GM12865 (cell line): ENCODE results near the gene OLFM3.
A peak's percentile ranks its signal among the peaks of the same experiment; 100 is the strongest.

ENCODE experiments used
- DNase-seq: peaks from one replicate; pipeline ENCODE4 v3.0.0; 2010; ENCODE audit warnings: low read depth
- H3K4me3 ChIP-seq: 2 replicates; pipeline ENCODE4 v1.5.1; 2011; ENCODE audit warnings: mild to moderate bottlenecking, low read depth, low read length, control low read depth
- TF ChIP-seq, protein P1 (sequence below): IDR thresholded peaks from 2 replicates; pipeline ENCODE4 v1.5.1; 2011; ENCODE audit warnings: low read length, control low read depth, low read depth, inconsistent platforms; ENCODE audit not compliant: insufficient read depth; ENCODE audit errors: missing control alignments

Gene OLFM3

DNA sequence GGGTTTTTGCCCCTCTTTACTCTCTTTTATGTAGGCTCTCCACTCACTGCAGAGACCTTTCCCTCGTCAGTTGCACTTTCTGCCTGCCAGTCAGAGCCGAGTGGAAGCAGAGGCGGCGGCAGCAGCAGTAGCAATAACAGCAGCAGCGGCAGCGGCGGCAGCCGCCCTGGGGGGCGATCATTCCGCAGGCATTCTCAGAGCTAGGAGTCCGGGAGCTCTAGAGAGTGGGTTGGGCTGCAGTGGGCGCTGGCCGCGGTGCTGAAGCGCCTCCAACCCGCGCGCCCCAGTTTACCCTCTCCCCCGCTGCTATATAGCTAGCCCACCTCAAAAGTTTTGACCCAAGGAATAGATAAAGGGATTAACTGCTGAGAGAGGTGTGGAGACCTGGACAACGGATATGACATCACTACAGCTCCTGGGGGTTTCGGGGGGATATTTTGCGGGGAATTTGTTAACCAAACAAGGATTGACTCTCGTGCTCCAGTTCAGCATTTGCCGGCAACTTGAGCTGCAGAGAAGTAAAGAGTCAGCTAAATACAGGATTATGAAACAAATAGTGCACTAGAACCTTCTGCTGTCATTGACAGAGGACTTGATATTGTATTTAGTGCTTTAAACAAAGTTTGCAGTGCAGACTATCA lies at the start of gene OLFM3:
Gene OLFM3, minus strand, starts transcription at position 102 of the 641 bp plus-strand sequence.
- TF ChIP-seq, protein P1, sequence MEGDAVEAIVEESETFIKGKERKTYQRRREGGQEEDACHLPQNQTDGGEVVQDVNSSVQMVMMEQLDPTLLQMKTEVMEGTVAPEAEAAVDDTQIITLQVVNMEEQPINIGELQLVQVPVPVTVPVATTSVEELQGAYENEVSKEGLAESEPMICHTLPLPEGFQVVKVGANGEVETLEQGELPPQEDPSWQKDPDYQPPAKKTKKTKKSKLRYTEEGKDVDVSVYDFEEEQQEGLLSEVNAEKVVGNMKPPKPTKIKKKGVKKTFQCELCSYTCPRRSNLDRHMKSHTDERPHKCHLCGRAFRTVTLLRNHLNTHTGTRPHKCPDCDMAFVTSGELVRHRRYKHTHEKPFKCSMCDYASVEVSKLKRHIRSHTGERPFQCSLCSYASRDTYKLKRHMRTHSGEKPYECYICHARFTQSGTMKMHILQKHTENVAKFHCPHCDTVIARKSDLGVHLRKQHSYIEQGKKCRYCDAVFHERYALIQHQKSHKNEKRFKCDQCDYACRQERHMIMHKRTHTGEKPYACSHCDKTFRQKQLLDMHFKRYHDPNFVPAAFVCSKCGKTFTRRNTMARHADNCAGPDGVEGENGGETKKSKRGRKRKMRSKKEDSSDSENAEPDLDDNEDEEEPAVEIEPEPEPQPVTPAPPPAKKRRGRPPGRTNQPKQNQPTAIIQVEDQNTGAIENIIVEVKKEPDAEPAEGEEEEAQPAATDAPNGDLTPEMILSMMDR: no peak
- peak; percentile 5 for DNase-seq
- no peak within 1 kb of the TSS for H3K4me3 ChIP-seq

DNA sequence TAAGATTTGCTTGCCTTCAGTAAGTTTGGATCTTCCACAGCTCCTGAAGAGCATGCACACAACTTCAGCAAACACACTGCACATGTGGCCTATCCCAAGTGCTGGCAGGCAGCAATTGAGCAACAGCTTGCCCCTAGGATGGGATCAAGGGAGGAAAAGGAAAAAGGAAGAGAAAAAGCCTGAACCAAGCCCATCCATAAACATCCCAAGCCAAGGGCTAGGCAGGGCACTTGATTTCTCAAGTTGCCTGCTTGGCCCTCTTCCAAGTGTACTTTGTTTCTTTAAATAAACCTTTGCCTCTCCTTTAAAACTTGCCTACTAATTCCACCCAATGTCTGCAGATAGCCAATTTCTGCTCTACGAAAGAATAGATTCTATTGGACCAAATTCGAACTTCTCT lies 49.0 kb upstream of the OLFM3 start:
- TF ChIP-seq, protein P1: no peak
- no peak overlapping the region for H3K4me3 ChIP-seq
- DNase-seq: no peak

DNA sequence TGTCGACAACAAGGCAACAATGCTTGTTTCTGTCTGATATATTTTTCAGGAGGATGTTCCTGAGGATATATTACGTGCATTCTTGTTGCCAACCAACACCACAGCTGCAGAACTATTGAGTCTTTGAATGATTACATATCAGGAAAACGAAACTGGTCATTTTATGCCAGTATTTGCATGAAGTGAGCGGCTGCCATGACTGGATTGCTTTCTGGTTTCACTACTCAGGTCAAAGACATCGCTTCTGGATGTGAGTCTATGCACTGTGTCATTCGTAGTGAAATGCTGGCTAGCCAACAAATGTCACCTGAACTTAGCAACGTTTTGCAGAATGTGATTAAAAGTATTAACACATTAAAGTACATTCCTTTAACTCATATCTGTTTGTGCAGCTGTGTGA lies 35.8 kb upstream of the OLFM3 start:
- peak; percentile 43 for DNase-seq
- TF ChIP-seq, protein P1: no peak
- no peak overlapping the region for H3K4me3 ChIP-seq

DNA sequence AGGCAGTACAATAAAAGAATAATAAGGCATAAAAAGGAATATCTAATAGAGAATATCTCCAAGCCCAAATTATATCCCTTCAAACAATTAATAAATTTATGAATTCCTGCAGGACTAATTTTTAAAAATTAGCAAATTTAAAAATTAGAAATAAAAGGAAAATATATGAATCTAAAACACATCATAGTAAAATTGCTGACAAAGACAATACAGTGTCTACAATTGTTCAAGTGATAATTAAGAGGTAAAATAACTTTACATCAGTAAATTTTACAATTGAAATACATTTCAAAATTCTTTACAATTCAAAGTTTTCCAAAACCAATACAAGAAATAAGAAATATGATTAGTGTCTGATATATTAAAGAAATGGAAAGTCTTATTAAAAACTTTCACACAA lies 22.8 kb upstream of the OLFM3 start:
- no peak overlapping the region for H3K4me3 ChIP-seq
- DNase-seq: no peak
- TF ChIP-seq, protein P1: no peak

DNA sequence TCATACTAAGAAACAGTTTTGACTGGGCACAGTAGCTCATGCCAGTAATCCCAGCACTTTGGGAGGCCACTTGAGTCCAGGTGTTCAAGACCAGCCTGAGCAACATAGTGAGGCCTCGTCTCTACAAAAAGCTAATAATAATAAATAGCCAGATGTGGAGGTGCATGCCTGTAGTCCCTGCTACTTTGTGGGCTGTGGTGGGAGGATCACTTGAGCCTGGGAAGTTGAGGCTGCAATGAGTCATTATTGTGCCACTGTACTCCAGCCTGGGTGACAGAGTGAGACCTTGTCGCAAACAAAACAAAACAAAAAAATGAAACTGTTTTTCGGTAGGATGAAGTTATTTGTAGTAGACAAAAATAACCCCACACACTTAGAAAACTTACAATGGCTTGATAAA lies 19.0 kb upstream of the OLFM3 start:
- no peak overlapping the region for H3K4me3 ChIP-seq
- DNase-seq: no peak
- TF ChIP-seq, protein P1: no peak

DNA sequence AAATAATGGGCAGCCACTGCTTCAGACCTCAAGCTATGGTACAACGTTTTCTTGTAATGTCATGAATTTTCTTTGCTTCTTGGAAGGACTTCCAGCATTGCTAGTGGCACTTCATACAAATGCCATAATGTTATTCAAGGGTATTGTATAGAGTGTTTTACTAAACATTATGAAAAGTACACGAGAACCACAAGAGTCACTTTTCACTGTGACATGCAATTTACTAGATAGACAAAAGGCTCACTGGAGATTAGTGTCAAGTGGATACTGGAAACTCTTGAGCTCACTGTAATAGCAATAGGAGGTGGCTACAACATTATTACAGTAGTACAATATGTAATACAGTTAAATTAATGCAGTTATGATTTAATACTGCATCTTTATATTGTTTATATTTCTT lies 5.3 kb upstream of the OLFM3 start:
- no peak overlapping the region for H3K4me3 ChIP-seq
- DNase-seq: no peak
- TF ChIP-seq, protein P1: no peak
